Ramos (cell line): ENCODE measurements around the gene LSR.

ENCODE experiments used
- in situ Hi-C: fragments of 300-500 bp; cut with MboI; formaldehyde crosslinking; loops from one replicate; pipeline ENCODE4 v1.14.3; 2022; ENCODE audit warnings: low sequenced_read_pairs; ENCODE audit not compliant: unreplicated experiment

The LSR gene

GRCh38 chr19:35265126-35265899 is 16.5 kb downstream of the LSR start:
- in situ Hi-C loops: no loop called here

- in situ Hi-C loops: no loop called here
Measured at GRCh38 chr19:35265900-35266519, 17.2 kb downstream of the LSR start.

GRCh38 chr19:35266520-35267352 is 17.9 kb downstream of the LSR start:
- in situ Hi-C loops: no loop called here

GRCh38 chr19:35267353-35267817 is 18.6 kb downstream of the LSR start:
- in situ Hi-C loops: no loop called here

GRCh38 chr19:35267818-35268535 is 19.2 kb downstream of the LSR start:
- in situ Hi-C loops: no loop called here

GRCh38 chr19:35268536-35269437 is 20.0 kb downstream of the LSR start, which contains the start of gene USF2:
TSS of gene USF2 (plus strand) at chr19:35268962. CDS start at chr19:35269102, 140 bp downstream.
- in situ Hi-C loops: no loop called here

GRCh38 chr19:35269438-35270117 is 20.8 kb downstream of the LSR start:
- in situ Hi-C loops: loop anchor here (5.0 kb wide), 2 partner anchors 78 to 198 kb away; partner anchors contain the start of gene FFAR1

- in situ Hi-C loops: loop anchor here (5.0 kb wide), 2 partner anchors 77 to 197 kb away; partner anchors contain the start of gene FFAR1
Measured at GRCh38 chr19:35270381-35270811, 21.6 kb downstream of the LSR start.

- in situ Hi-C loops: loop anchor here (5.0 kb wide), 2 partner anchors 76 to 196 kb away; partner anchors contain the start of gene FFAR1
Measured at GRCh38 chr19:35271546-35271945, 22.7 kb downstream of the LSR start.

GRCh38 chr19:35272122-35272719 is 23.4 kb downstream of the LSR start:
- in situ Hi-C loops: loop anchor here (5.0 kb wide), 2 partner anchors 75 to 195 kb away; partner anchors contain the start of gene FFAR1

GRCh38 chr19:35272954-35273649 is 24.3 kb downstream of the LSR start:
- in situ Hi-C loops: loop anchor here (5.0 kb wide), 2 partner anchors 74 to 194 kb away; partner anchors contain the start of gene FFAR1

GRCh38 chr19:35273686-35274259 is 25.0 kb downstream of the LSR start:
- in situ Hi-C loops: loop anchor here (5.0 kb wide), 2 partner anchors 74 to 194 kb away; partner anchors contain the start of gene FFAR1

GRCh38 chr19:35274323-35274722 is 25.5 kb downstream of the LSR start:
- in situ Hi-C loops: loop anchor here (5.0 kb wide), 2 partner anchors 73 to 193 kb away; partner anchors contain the start of gene FFAR1

- in situ Hi-C loops: no loop called here
Measured at GRCh38 chr19:35276706-35277281, 28.0 kb downstream of the LSR start.

- in situ Hi-C loops: no loop called here
Measured at GRCh38 chr19:35278578-35279284, 29.9 kb downstream of the LSR start.

GRCh38 chr19:35279374-35279773 is 30.6 kb downstream of the LSR start:
- in situ Hi-C loops: no loop called here
